Measurements from ENCODE around the gene FOXA1. TPM values are rescaled to one million over a fixed set of nuclear protein-coding genes. Genes with fewer than 3 reads are reported as not detected.

Gene FOXA1
- polyA plus RNA-seq, 4 donors, result 8.4 to 49.3 (median 11.4) TPM

DNA sequence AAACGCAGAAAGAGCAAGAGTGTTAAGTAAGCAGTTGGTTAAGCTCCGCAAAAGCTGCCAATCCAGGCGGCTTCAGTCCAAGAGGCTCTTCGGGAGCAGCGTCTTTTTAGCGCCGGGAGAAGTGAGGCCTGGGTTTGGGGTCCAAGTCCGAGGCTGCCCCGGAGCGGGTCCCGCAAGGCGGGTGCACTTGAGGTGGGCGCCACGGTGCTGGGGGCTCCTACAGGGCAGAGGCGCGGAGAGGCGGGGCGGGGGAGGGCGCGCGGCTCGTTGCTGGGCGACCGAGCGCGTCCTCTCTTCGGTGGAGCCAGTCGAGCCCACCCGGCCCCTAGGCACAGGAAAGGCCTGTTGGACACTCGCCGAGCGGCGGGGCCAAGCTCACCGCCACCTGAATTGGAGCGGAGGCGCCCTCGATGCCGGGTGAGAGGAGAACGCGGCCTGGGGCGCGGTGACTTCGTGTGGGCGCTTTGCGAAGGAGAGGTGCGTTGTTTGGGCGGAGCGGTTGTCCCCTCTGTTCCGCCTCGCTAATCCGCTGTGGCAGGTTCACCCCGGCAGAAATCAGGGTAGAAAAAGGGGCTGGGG lies 16.0 kb upstream of the FOXA1 start:
- Histone ChIP-seq H3K4me1 (ENCODE audit: control insufficient read depth in 3 of 3, insufficient read depth in 2 of 3, low read depth in 1 of 3, low read length in 2 of 3) (no peaks in the 10 kb centered on the region), H3K9me3 (ENCODE audit: control insufficient read depth in 2 of 2, insufficient read depth in 1 of 2, low read depth in 1 of 2, low read length in 1 of 2) (peaks cover under 1 to 15% of the 10 kb centered on the region in 2 donors), H3K4me3 (ENCODE audit: low read depth in 1 of 3, low read length in 3 of 3) (no peak overlapping the region), H3K27me3 (ENCODE audit: control insufficient read depth in 3 of 3, insufficient read depth in 3 of 3, low read length in 3 of 3) (peaks cover 0 to 11% (median 8%) of the 10 kb centered on the region in 3 donors), H3K27ac (ENCODE audit: low read depth in 1 of 3, low read length in 2 of 3) (no peak overlapping the region), H3K36me3 (ENCODE audit: control insufficient read depth in 3 of 3, insufficient read depth in 2 of 3, low read depth in 1 of 3, low read length in 3 of 3) (peaks cover 0 to 5% (median 0%) of the 10 kb centered on the region in 3 donors)
- 36 to 74% (median 57%) methylated on average over 48 to 52 of the region's 52 CpGs for WGBS, 3 donors
- no peak for FAIRE-seq
- no peak for DNase-seq

DNA sequence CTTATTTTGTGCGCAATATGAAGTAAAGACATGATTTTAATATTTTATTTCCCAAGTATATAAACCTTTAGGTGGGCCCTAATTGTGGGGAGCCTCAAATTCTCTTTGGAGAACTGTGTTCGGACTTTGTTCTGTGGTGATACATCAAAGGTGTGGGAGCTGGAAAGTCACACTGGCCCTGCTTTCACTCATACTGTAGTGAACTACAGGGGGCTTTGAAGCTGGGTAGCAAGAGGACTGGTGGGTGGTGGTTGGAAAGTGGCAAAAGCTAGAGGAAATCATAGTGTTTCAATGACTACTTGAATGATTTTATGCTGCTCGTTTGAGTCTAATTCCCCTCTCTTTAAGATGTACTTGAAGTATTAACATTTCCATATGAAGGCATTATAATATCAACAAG lies 13.6 kb upstream of the FOXA1 start:
- Histone ChIP-seq H3K36me3 (ENCODE audit: control insufficient read depth in 3 of 3, insufficient read depth in 2 of 3, low read depth in 1 of 3, low read length in 3 of 3) (peaks cover 0 to 2% (median 0%) of the 10 kb centered on the region in 3 donors), H3K27ac (ENCODE audit: low read depth in 1 of 3, low read length in 2 of 3) (no peak overlapping the region), H3K4me3 (ENCODE audit: low read depth in 1 of 3, low read length in 3 of 3) (no peak overlapping the region), H3K27me3 (ENCODE audit: control insufficient read depth in 3 of 3, insufficient read depth in 3 of 3, low read length in 3 of 3) (peaks cover 0 to 15% (median 12%) of the 10 kb centered on the region in 3 donors), H3K9me3 (ENCODE audit: control insufficient read depth in 2 of 2, insufficient read depth in 1 of 2, low read depth in 1 of 2, low read length in 1 of 2) (peaks cover 0 to 6% of the 10 kb centered on the region in 2 donors), H3K4me1 (ENCODE audit: control insufficient read depth in 3 of 3, insufficient read depth in 2 of 3, low read depth in 1 of 3, low read length in 2 of 3) (no peaks in the 10 kb centered on the region)
- FAIRE-seq (no peak), DNase-seq (no peak)
- WGBS, 3 donors, result 76 to 82% (median 80%) methylated on average over 3 of the region's 3 CpGs

DNA sequence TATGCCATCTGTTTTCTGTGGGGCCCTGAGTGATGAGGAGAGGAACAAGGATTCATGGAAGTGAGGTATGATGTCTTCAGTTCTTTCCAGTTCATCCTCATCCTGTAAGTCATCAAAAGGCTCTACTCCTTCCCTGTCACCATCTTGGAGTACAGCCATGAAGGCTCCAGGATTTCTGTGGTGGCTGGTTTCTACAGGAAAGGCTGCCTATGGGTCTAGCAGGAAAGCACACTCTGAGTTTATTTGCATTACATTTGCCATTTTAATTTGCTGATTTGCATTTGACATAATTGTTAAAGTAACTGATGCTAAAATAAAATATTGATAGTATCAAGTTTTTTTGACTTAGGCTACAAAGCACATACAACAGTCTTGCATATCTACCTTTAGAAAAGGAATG lies 11.6 kb upstream of the FOXA1 start:
- H3K27ac ChIP-seq (ENCODE audit: low read depth in 1 of 3, low read length in 2 of 3), result no peak overlapping the region
- peaks cover 0 to 8% (median 0%) of the 10 kb centered on the region in 3 donors for H3K4me1 ChIP-seq (ENCODE audit: control insufficient read depth in 3 of 3, insufficient read depth in 2 of 3, low read depth in 1 of 3, low read length in 2 of 3)
- H3K9me3 ChIP-seq (ENCODE audit: control insufficient read depth in 2 of 2, insufficient read depth in 1 of 2, low read depth in 1 of 2, low read length in 1 of 2), result peaks cover 0 to 5% of the 10 kb centered on the region in 2 donors
- no peak for FAIRE-seq
- no peak overlapping the region for H3K4me3 ChIP-seq (ENCODE audit: low read depth in 1 of 3, low read length in 3 of 3)
- H3K36me3 ChIP-seq (ENCODE audit: control insufficient read depth in 3 of 3, insufficient read depth in 2 of 3, low read depth in 1 of 3, low read length in 3 of 3), result peaks cover 0 to 2% (median 0%) of the 10 kb centered on the region in 3 donors
- DNase-seq, result no peak
- H3K27me3 ChIP-seq (ENCODE audit: control insufficient read depth in 3 of 3, insufficient read depth in 3 of 3, low read length in 3 of 3), result peaks cover 0 to 30% (median 28%) of the 10 kb centered on the region in 3 donors

DNA sequence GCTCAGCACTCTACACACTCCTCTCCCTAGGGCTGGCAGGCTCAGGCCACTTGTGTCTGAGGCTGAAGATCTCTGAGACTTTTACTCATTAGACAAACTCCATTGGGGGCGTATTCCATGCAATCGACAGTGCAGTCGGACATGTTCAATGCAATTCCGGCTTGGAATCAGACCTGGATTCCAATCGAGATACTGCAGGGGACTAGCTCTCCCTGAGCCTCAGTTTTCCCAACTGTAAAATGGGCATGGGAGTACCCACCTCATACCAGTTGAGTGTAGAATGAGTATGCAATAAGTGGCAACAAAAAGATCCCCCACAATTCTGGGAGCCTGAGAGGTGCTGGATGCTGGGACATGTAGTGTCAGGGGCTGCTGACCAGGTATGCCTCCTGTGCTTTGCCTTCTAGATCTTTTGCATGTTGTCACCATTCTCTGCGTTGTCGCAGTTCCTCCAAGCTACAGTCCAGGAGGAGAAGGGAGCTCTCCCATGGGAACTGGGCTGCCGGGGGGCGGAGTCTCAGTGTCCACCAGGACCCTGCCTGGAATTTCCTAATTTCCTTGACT lies 8.7 kb upstream of the FOXA1 start:
- no peak overlapping the region for H3K27ac ChIP-seq (ENCODE audit: low read depth in 1 of 3, low read length in 2 of 3)
- no peaks in the 10 kb centered on the region for H3K36me3 ChIP-seq (ENCODE audit: control insufficient read depth in 3 of 3, insufficient read depth in 2 of 3, low read depth in 1 of 3, low read length in 3 of 3)
- DNase-seq (no peak), FAIRE-seq (no peak)
- peaks cover 0 to 26% (median 4%) of the 10 kb centered on the region in 3 donors for H3K4me1 ChIP-seq (ENCODE audit: control insufficient read depth in 3 of 3, insufficient read depth in 2 of 3, low read depth in 1 of 3, low read length in 2 of 3)
- H3K9me3 ChIP-seq (ENCODE audit: control insufficient read depth in 2 of 2, insufficient read depth in 1 of 2, low read depth in 1 of 2, low read length in 1 of 2), result no peaks in the 10 kb centered on the region
- H3K27me3 ChIP-seq (ENCODE audit: control insufficient read depth in 3 of 3, insufficient read depth in 3 of 3, low read length in 3 of 3), result peaks cover 0 to 44% (median 44%) of the 10 kb centered on the region in 3 donors
- WGBS, 3 donors, result 80 to 89% (median 86%) methylated on average over 9 of the region's 9 CpGs
- no peak overlapping the region for H3K4me3 ChIP-seq (ENCODE audit: low read depth in 1 of 3, low read length in 3 of 3)

- FAIRE-seq (no peak), DNase-seq (peak; percentile 42 to 50)
- H3K4me3 ChIP-seq (ENCODE audit: low read depth in 1 of 3, low read length in 3 of 3), result peak overlapping the region in 1 of 3 donors; percentile 36
- peaks cover 0 to 54% (median 53%) of the 10 kb centered on the region in 3 donors for H3K27me3 ChIP-seq (ENCODE audit: control insufficient read depth in 3 of 3, insufficient read depth in 3 of 3, low read length in 3 of 3)
- 16 to 17% (median 16%) methylated on average over 24 of the region's 24 CpGs for WGBS, 3 donors
- no peak overlapping the region for H3K27ac ChIP-seq (ENCODE audit: low read depth in 1 of 3, low read length in 2 of 3)
- H3K4me1 ChIP-seq (ENCODE audit: control insufficient read depth in 3 of 3, insufficient read depth in 2 of 3, low read depth in 1 of 3, low read length in 2 of 3), result peaks cover 0 to 29% (median 10%) of the 10 kb centered on the region in 3 donors
- no peaks in the 10 kb centered on the region for H3K9me3 ChIP-seq (ENCODE audit: control insufficient read depth in 2 of 2, insufficient read depth in 1 of 2, low read depth in 1 of 2, low read length in 1 of 2)
- H3K36me3 ChIP-seq (ENCODE audit: control insufficient read depth in 3 of 3, insufficient read depth in 2 of 3, low read depth in 1 of 3, low read length in 3 of 3), result no peaks in the 10 kb centered on the region
These were observed 7.8 kb upstream of the FOXA1 start for GRCh38 chr14:37602605-37603453.

DNA sequence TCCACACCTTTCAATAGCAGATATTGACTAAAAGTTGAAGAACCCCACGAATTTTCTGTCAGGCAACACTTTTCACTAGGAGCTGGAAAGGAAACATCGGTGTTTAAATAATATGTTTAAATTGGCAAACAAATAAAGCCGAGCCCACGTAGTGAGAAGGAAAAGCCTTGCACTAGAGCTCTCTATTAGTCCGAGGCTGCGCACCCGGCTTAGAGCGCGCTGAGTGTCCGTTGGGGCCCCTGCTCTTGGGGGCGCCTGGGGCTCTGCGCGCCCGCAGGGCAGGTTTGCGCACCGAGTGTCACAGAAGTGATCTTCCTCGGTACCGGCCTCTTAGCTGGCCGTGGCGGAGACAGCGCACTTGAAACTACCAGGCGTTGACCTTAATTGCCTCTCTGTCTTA lies 6.8 kb upstream of the FOXA1 start:
- peak overlapping the region in 1 of 3 donors; percentile 36 for H3K4me3 ChIP-seq (ENCODE audit: low read depth in 1 of 3, low read length in 3 of 3)
- H3K36me3 ChIP-seq (ENCODE audit: control insufficient read depth in 3 of 3, insufficient read depth in 2 of 3, low read depth in 1 of 3, low read length in 3 of 3), result no peaks in the 10 kb centered on the region
- H3K27me3 ChIP-seq (ENCODE audit: control insufficient read depth in 3 of 3, insufficient read depth in 3 of 3, low read length in 3 of 3), result peaks cover 0 to 63% (median 60%) of the 10 kb centered on the region in 3 donors
- DNase-seq, result peak; percentile 13 to 57
- 20 to 28% (median 28%) methylated on average over 22 of the region's 22 CpGs for WGBS, 3 donors
- H3K4me1 ChIP-seq (ENCODE audit: control insufficient read depth in 3 of 3, insufficient read depth in 2 of 3, low read depth in 1 of 3, low read length in 2 of 3), result peaks cover 0 to 35% (median 10%) of the 10 kb centered on the region in 3 donors
- no peak overlapping the region for H3K27ac ChIP-seq (ENCODE audit: low read depth in 1 of 3, low read length in 2 of 3)
- no peak for FAIRE-seq
- no peaks in the 10 kb centered on the region for H3K9me3 ChIP-seq (ENCODE audit: control insufficient read depth in 2 of 2, insufficient read depth in 1 of 2, low read depth in 1 of 2, low read length in 1 of 2)

DNA sequence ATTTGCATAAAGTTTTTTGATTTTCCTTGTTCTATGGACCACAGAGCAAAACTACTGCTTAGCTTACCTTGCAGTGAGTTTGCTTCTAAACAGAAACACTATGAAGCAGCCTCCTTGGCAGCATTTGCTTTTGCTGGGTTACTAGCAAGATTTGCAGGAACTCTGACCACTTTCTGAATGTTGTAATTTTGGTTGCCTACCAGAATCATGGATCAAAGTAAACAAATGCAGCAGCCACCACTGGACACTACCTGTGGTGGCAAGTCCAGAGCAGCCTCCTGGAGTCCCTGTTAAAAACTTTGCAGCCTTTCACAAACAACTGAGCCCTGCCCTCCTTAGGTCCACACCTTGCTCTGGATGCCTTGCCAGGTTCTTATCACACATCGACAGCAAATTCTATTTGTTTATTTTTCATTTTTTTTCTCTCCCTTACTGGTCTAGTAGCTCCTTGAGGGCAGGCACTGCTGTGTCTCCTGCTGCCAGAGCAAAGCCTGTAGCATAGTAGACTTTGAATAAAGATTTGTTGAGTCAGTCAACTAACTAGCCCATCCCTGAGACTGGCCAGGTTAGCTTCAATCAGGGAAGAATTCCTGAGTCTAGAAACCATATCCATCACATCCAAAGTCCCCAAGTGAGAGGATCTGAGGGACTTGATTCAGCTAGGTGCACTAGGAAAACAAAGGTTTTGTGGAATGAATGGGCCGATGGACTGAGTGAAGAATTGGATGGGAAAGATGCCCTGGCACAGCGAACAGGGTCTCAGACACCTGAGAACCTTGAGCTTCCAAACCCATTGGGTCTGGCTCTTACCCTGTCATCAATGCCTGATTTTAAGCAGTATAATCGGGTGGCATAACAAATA lies 6.1 kb upstream of the FOXA1 start:
- Histone ChIP-seq H3K4me3 (ENCODE audit: low read depth in 1 of 3, low read length in 3 of 3) (no peak overlapping the region), H3K27me3 (ENCODE audit: control insufficient read depth in 3 of 3, insufficient read depth in 3 of 3, low read length in 3 of 3) (peaks cover 0 to 66% (median 61%) of the 10 kb centered on the region in 3 donors), H3K4me1 (ENCODE audit: control insufficient read depth in 3 of 3, insufficient read depth in 2 of 3, low read depth in 1 of 3, low read length in 2 of 3) (peaks cover 0 to 35% (median 10%) of the 10 kb centered on the region in 3 donors), H3K9me3 (ENCODE audit: control insufficient read depth in 2 of 2, insufficient read depth in 1 of 2, low read depth in 1 of 2, low read length in 1 of 2) (no peaks in the 10 kb centered on the region), H3K27ac (ENCODE audit: low read depth in 1 of 3, low read length in 2 of 3) (no peak overlapping the region), H3K36me3 (ENCODE audit: control insufficient read depth in 3 of 3, insufficient read depth in 2 of 3, low read depth in 1 of 3, low read length in 3 of 3) (no peaks in the 10 kb centered on the region)
- DNase-seq, result peak; percentile 35 to 36
- FAIRE-seq, result no peak
- 48 to 57% (median 50%) methylated on average over 4 of the region's 4 CpGs for WGBS, 3 donors

All from small intestine (tissue), 7 donors.